ENCODE results near the gene GPR132.
A peak's percentile ranks its signal among the peaks of the same experiment; 100 is the strongest.

GPR132 gene

GRCh38 chr14:105020815-105021655, 44.2 kb downstream of the GPR132 start, which contains the start of gene CDCA4:
TSS of gene CDCA4 (minus strand) at chr14:105021083. CDS start at chr14:105011929, 9,154 bp downstream.
- peak; percentile 98 for DNase-seq (ENCODE audit: low spot score)

GRCh38 chr14:105019861-105020814, 45.1 kb downstream of the GPR132 start:
- peak; percentile 37 for DNase-seq (ENCODE audit: low spot score)

GRCh38 chr14:105018414-105018813, 46.8 kb downstream of the GPR132 start:
- no peak for DNase-seq (ENCODE audit: low spot score)

- no peak for DNase-seq (ENCODE audit: low spot score)
Measured at GRCh38 chr14:105015905-105016304, 49.3 kb downstream of the GPR132 start.

- DNase-seq (ENCODE audit: low spot score), result peak; percentile 19
Measured at GRCh38 chr14:105015242-105015641, 50.0 kb downstream of the GPR132 start.

GRCh38 chr14:105014631-105015030, 50.6 kb downstream of the GPR132 start:
- DNase-seq (ENCODE audit: low spot score), result no peak

- no peak for DNase-seq (ENCODE audit: low spot score)
Measured at GRCh38 chr14:105014032-105014431, 51.2 kb downstream of the GPR132 start.

GRCh38 chr14:105013150-105013785, 52.0 kb downstream of the GPR132 start:
- no peak for DNase-seq (ENCODE audit: low spot score)

- DNase-seq (ENCODE audit: low spot score), result no peak
Measured at GRCh38 chr14:105012171-105012985, 52.9 kb downstream of the GPR132 start.

- DNase-seq (ENCODE audit: low spot score), result no peak
Measured at GRCh38 chr14:105011312-105011990, 53.8 kb downstream of the GPR132 start.

GRCh38 chr14:105010891-105011291, 54.3 kb downstream of the GPR132 start:
- DNase-seq (ENCODE audit: low spot score), result no peak

GRCh38 chr14:105010106-105010505, 55.1 kb downstream of the GPR132 start:
- no peak for DNase-seq (ENCODE audit: low spot score)

- no peak for DNase-seq (ENCODE audit: low spot score)
Measured at GRCh38 chr14:105007593-105008264, 57.5 kb downstream of the GPR132 start.

GRCh38 chr14:105006831-105007592, 58.2 kb downstream of the GPR132 start:
- no peak for DNase-seq (ENCODE audit: low spot score)

GRCh38 chr14:105005929-105006830, 59.0 kb downstream of the GPR132 start:
- no peak for DNase-seq (ENCODE audit: low spot score)

GRCh38 chr14:105005329-105005928, 59.8 kb downstream of the GPR132 start:
- no peak for DNase-seq (ENCODE audit: low spot score)

Data from CD4-positive, alpha-beta T cell treated with Interleukin-6 at 100 ng/mL for 8 hours (primary cell).